Liver (tissue), 3 donors: ENCODE measurements around the gene PSORS1C1.

Experiments
- EGR1 ChIP-seq, 2 donors: IDR thresholded peaks; 2 replicates each; pipeline ENCODE4 v1.6.1; 2016 to 2018; ENCODE audit warnings: antibody characterized with exemption in 2 of 2, low read depth in 2 of 2
- FOXA1 ChIP-seq: IDR thresholded peaks from 2 replicates; pipeline ENCODE4 v1.6.1; 2016; ENCODE audit warnings: antibody characterized with exemption
- TF ChIP-seq, protein P1 (sequence below): fragments of 150-350 bp; IDR thresholded peaks from 2 replicates; pipeline ENCODE4 v1.5.1; 2017; ENCODE audit warnings: improper control_type of control experiment, low read depth, low read length; ENCODE audit not compliant: missing input control
- TF ChIP-seq, protein P2 (sequence below): IDR thresholded peaks from 2 replicates; pipeline ENCODE4 v1.6.1; 2016; ENCODE audit warnings: antibody characterized with exemption, mild to moderate bottlenecking
- TF ChIP-seq, protein P3 (sequence below): IDR thresholded peaks from 2 replicates; pipeline ENCODE4 v1.6.1; 2016; ENCODE audit warnings: antibody characterized with exemption
- donor health status: healthy.
- donor health status: healthy.

DNA sequence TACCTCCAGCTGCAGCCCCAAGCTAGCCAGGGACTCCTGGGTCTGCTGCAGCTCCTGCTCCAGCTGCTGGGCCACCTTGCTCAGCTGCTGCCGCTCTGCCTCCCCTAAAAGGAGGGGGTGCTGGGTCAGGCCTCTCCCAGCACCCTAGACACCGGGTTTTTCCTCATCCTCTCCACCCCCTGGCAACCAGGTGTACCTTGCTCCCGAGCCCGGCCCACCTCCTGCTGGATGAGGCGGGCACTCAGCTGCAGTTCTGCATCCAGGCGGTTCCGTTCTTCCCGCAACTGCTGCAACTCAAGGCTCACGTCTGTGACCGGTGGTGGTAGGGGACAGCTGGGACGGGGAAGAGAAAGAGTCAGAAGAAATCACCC, 30.4 kb downstream of the PSORS1C1 start:
- TF ChIP-seq, protein P1, sequence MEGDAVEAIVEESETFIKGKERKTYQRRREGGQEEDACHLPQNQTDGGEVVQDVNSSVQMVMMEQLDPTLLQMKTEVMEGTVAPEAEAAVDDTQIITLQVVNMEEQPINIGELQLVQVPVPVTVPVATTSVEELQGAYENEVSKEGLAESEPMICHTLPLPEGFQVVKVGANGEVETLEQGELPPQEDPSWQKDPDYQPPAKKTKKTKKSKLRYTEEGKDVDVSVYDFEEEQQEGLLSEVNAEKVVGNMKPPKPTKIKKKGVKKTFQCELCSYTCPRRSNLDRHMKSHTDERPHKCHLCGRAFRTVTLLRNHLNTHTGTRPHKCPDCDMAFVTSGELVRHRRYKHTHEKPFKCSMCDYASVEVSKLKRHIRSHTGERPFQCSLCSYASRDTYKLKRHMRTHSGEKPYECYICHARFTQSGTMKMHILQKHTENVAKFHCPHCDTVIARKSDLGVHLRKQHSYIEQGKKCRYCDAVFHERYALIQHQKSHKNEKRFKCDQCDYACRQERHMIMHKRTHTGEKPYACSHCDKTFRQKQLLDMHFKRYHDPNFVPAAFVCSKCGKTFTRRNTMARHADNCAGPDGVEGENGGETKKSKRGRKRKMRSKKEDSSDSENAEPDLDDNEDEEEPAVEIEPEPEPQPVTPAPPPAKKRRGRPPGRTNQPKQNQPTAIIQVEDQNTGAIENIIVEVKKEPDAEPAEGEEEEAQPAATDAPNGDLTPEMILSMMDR, result no peak
- TF ChIP-seq, protein P2, sequence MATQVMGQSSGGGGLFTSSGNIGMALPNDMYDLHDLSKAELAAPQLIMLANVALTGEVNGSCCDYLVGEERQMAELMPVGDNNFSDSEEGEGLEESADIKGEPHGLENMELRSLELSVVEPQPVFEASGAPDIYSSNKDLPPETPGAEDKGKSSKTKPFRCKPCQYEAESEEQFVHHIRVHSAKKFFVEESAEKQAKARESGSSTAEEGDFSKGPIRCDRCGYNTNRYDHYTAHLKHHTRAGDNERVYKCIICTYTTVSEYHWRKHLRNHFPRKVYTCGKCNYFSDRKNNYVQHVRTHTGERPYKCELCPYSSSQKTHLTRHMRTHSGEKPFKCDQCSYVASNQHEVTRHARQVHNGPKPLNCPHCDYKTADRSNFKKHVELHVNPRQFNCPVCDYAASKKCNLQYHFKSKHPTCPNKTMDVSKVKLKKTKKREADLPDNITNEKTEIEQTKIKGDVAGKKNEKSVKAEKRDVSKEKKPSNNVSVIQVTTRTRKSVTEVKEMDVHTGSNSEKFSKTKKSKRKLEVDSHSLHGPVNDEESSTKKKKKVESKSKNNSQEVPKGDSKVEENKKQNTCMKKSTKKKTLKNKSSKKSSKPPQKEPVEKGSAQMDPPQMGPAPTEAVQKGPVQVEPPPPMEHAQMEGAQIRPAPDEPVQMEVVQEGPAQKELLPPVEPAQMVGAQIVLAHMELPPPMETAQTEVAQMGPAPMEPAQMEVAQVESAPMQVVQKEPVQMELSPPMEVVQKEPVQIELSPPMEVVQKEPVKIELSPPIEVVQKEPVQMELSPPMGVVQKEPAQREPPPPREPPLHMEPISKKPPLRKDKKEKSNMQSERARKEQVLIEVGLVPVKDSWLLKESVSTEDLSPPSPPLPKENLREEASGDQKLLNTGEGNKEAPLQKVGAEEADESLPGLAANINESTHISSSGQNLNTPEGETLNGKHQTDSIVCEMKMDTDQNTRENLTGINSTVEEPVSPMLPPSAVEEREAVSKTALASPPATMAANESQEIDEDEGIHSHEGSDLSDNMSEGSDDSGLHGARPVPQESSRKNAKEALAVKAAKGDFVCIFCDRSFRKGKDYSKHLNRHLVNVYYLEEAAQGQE, result no peak
- TF ChIP-seq, protein P3, sequence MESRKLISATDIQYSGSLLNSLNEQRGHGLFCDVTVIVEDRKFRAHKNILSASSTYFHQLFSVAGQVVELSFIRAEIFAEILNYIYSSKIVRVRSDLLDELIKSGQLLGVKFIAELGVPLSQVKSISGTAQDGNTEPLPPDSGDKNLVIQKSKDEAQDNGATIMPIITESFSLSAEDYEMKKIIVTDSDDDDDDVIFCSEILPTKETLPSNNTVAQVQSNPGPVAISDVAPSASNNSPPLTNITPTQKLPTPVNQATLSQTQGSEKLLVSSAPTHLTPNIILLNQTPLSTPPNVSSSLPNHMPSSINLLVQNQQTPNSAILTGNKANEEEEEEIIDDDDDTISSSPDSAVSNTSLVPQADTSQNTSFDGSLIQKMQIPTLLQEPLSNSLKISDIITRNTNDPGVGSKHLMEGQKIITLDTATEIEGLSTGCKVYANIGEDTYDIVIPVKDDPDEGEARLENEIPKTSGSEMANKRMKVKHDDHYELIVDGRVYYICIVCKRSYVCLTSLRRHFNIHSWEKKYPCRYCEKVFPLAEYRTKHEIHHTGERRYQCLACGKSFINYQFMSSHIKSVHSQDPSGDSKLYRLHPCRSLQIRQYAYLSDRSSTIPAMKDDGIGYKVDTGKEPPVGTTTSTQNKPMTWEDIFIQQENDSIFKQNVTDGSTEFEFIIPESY, result no peak
- TF ChIP-seq EGR1 (IDR thresholded peaks at IDR 0.05; ENCODE audit: low read depth in 2 of 2) (no peak), FOXA1 (no peak)
